Trophoblast cell (in vitro differentiated cells and primary cell): ENCODE measurements around the gene SPATA6L.

ENCODE experiments used
- DNase-seq, 2 donors: peaks; one replicate each; pipeline ENCODE4 v3.0.0-alpha.2; 2016
- H2AFZ ChIP-seq: 2 replicates; pipeline ENCODE4 v1.6.1; 2013; ENCODE audit warnings: low read length, moderate library complexity, mild to moderate bottlenecking; ENCODE audit not compliant: insufficient read depth, poor library complexity
- H2AK5ac ChIP-seq: 2 replicates; pipeline ENCODE4 v1.6.1; 2013; ENCODE audit warnings: mild to moderate bottlenecking, low read length
- H2BK120ac ChIP-seq: 2 replicates; pipeline ENCODE4 v1.6.1; 2013; ENCODE audit warnings: low read length, mild to moderate bottlenecking, moderate library complexity; ENCODE audit not compliant: insufficient read depth, poor library complexity
- H2BK12ac ChIP-seq: 2 replicates; pipeline ENCODE4 v1.6.1; 2013; ENCODE audit warnings: mild to moderate bottlenecking, low read length, moderate library complexity
- H2BK5ac ChIP-seq: 2 replicates; pipeline ENCODE4 v1.6.1; 2013; ENCODE audit warnings: low read length, low read depth, moderate library complexity, mild to moderate bottlenecking; ENCODE audit not compliant: poor library complexity
- H3K14ac ChIP-seq: 2 replicates; pipeline ENCODE4 v1.6.1; 2013; ENCODE audit warnings: mild to moderate bottlenecking, low read length
- H3K18ac ChIP-seq: 2 replicates; pipeline ENCODE4 v1.6.1; 2013; ENCODE audit warnings: mild to moderate bottlenecking, low read length
- H3K23ac ChIP-seq: 2 replicates; pipeline ENCODE4 v1.6.1; 2013; ENCODE audit warnings: low read length
- H3K27ac ChIP-seq: 2 replicates; pipeline ENCODE4 v1.5.1; 2013; ENCODE audit warnings: low read depth, mild to moderate bottlenecking, inconsistent platforms, low read length, moderate library complexity
- H3K27me3 ChIP-seq: 2 replicates; pipeline ENCODE4 v1.6.1; 2013; ENCODE audit warnings: inconsistent platforms, mild to moderate bottlenecking, low read length, moderate library complexity; ENCODE audit not compliant: insufficient read depth
- H3K36me3 ChIP-seq, 2 experiments: 1 replicate in 1 of 2; 2 replicates in 1 of 2; pipeline ENCODE4 v1.6.1; 2013; ENCODE audit warnings: low read length in 2 of 2, mild to moderate bottlenecking in 2 of 2, moderate library complexity in 1 of 2; ENCODE audit not compliant: insufficient read depth in 2 of 2, control insufficient read depth in 1 of 2
- H3K4ac ChIP-seq: 2 replicates; pipeline ENCODE4 v1.6.1; 2013; ENCODE audit warnings: low read depth, mild to moderate bottlenecking, low read length, moderate library complexity
- H3K4me1 ChIP-seq, 2 experiments: 1 replicate in 1 of 2; 2 replicates in 1 of 2; pipeline ENCODE4 v1.6.1; 2013; ENCODE audit warnings: low read length in 2 of 2, mild to moderate bottlenecking in 2 of 2, moderate library complexity in 1 of 2; ENCODE audit not compliant: insufficient read depth in 2 of 2, control insufficient read depth in 1 of 2
- H3K4me2 ChIP-seq: 2 replicates; pipeline ENCODE4 v1.6.1; 2013; ENCODE audit warnings: inconsistent platforms, mild to moderate bottlenecking, low read length, moderate library complexity
- H3K4me3 ChIP-seq: 2 replicates; pipeline ENCODE4 v1.5.1; 2013; ENCODE audit warnings: mild to moderate bottlenecking, low read depth, low read length, inconsistent platforms
- H3K79me1 ChIP-seq: one replicate; pipeline ENCODE4 v1.6.1; 2013; ENCODE audit warnings: low read length
- H3K79me2 ChIP-seq: 2 replicates; pipeline ENCODE4 v1.6.1; 2013; ENCODE audit warnings: low read length, mild to moderate bottlenecking; ENCODE audit not compliant: control insufficient read depth, insufficient read depth, poor library complexity
- H3K9ac ChIP-seq: 2 replicates; pipeline ENCODE4 v1.6.1; 2013; ENCODE audit warnings: mild to moderate bottlenecking, low read length
- H3K9me3 ChIP-seq: 2 replicates; pipeline ENCODE4 v1.6.1; 2013; ENCODE audit warnings: low read depth, mild to moderate bottlenecking, control low read depth, inconsistent platforms, low read length; ENCODE audit not compliant: insufficient read depth
- H4K12ac ChIP-seq: 2 replicates; pipeline ENCODE4 v1.6.1; 2013; ENCODE audit warnings: low read depth, mild to moderate bottlenecking, low read length, moderate library complexity
- H4K8ac ChIP-seq: 2 replicates; pipeline ENCODE4 v1.6.1; 2013; ENCODE audit warnings: low read depth, mild to moderate bottlenecking, low read length, moderate library complexity
- H4K91ac ChIP-seq: one replicate; pipeline ENCODE4 v1.6.1; 2013; ENCODE audit warnings: low read depth, mild to moderate bottlenecking, low read length, moderate library complexity
- WGBS: extraction: QIAGEN DNeasy Blood & Tissue Kit; methylation state at CpG from one replicate; pipeline ENCODE4 v1.1.7; 2013; ENCODE audit warnings: missing lambda C conversion rate; ENCODE audit not compliant: insufficient read length, insufficient coverage; ENCODE audit errors: extremely low coverage; 5-methylcytosine and 5-hydroxymethylcytosine counted together

SPATA6L gene

GRCh38 chr9:4665357-4665756 lies 923 bp downstream of the SPATA6L start:
- no peaks in the 10 kb centered on the region for H3K9me3 ChIP-seq
- WGBS = no CpG with 5 or more reads among the region's 2 CpGs

GRCh38 chr9:4663956-4664355 lies 2.3 kb downstream of the SPATA6L start:
- H2AFZ ChIP-seq = no peak overlapping the region
- H3K27ac ChIP-seq = no peak overlapping the region
- peaks cover 5% of the 10 kb centered on the region for H3K79me1 ChIP-seq
- no peak overlapping the region for H3K9ac ChIP-seq
- no peak overlapping the region for H3K4ac ChIP-seq
- no peak overlapping the region for H3K4me3 ChIP-seq
- H3K18ac ChIP-seq = no peak overlapping the region
- no CpG with 5 or more reads among the region's 3 CpGs for WGBS
- H2BK5ac ChIP-seq = no peak overlapping the region
- H4K12ac ChIP-seq = no peak overlapping the region
- H3K79me2 ChIP-seq = peaks cover 6% of the 10 kb centered on the region
- no peak overlapping the region for H2BK120ac ChIP-seq
- no peak overlapping the region for H2BK12ac ChIP-seq
- H3K9me3 ChIP-seq = no peaks in the 10 kb centered on the region
- peaks cover 7 to 8% of the 10 kb centered on the region in 2 experiments for H3K4me1 ChIP-seq
- H3K36me3 ChIP-seq = no peaks in the 10 kb centered on the region
- H3K4me2 ChIP-seq = no peak overlapping the region
- H4K91ac ChIP-seq = no peak overlapping the region
- H3K23ac ChIP-seq = no peak overlapping the region
- no peaks in the 10 kb centered on the region for H3K27me3 ChIP-seq
- no peak overlapping the region for H2AK5ac ChIP-seq
- no peak overlapping the region for H3K14ac ChIP-seq
- no peak overlapping the region for H4K8ac ChIP-seq
- peak in 1 of 2 donors; percentile 11 for DNase-seq

More at GRCh38 chr9:4665357-4665756, 923 bp downstream of the SPATA6L start:
- Histone ChIP-seq H2AFZ (no peak overlapping the region), H3K79me2 (peaks cover 6% of the 10 kb centered on the region), H2BK12ac (no peak overlapping the region), H3K4me1 (peaks cover 7 to 8% of the 10 kb centered on the region in 2 experiments), H4K8ac (no peak overlapping the region), H3K27me3 (no peaks in the 10 kb centered on the region), H3K4me2 (no peak overlapping the region), H3K4me3 (no peak overlapping the region), H4K91ac (no peak overlapping the region), H2BK120ac (no peak overlapping the region), H3K14ac (no peak overlapping the region), H3K18ac (no peak overlapping the region), H3K79me1 (peaks cover 5% of the 10 kb centered on the region), H4K12ac (no peak overlapping the region), H3K9ac (no peak overlapping the region), H3K23ac (no peak overlapping the region), H3K36me3 (no peaks in the 10 kb centered on the region), H3K27ac (no peak overlapping the region), H3K4ac (no peak overlapping the region), H2BK5ac (no peak overlapping the region), H2AK5ac (no peak overlapping the region)
- peak in 1 of 2 donors; percentile 8 for DNase-seq

- H2BK5ac ChIP-seq = no peak overlapping the region
- H4K12ac ChIP-seq = no peak overlapping the region
- peak overlapping the region; percentile 96 for H3K4me3 ChIP-seq
These were observed 3.1 kb downstream of the SPATA6L start for GRCh38 chr9:4662989-4663792.

GRCh38 chr9:4662108-4662988 lies 3.9 kb downstream of the SPATA6L start, which contains the start of gene PLPP6:
Gene PLPP6 (plus strand): TSS chr9:4662294. CDS start chr9:4662376, 82 bp downstream.
- peak within 1 kb of the TSS; percentile 73 for H3K18ac ChIP-seq

More at GRCh38 chr9:4662989-4663792, 3.1 kb downstream of the SPATA6L start:
- Histone ChIP-seq H2BK120ac (no peak overlapping the region), H3K4me2 (peak overlapping the region; percentile 81), H3K14ac (no peak overlapping the region), H3K18ac (no peak overlapping the region), H2AFZ (peak overlapping the region; percentile 84), H4K8ac (peak overlapping the region; percentile 39), H3K27me3 (no peaks in the 10 kb centered on the region), H2BK12ac (no peak overlapping the region), H2AK5ac (no peak overlapping the region), H3K4ac (no peak overlapping the region), H4K91ac (peak overlapping the region; percentile 28), H3K9ac (no peak overlapping the region), H3K4me1 (peaks cover 7 to 8% of the 10 kb centered on the region in 2 experiments), H3K9me3 (no peaks in the 10 kb centered on the region), H3K79me1 (peaks cover 5% of the 10 kb centered on the region), H3K23ac (no peak overlapping the region), H3K79me2 (peaks cover 6% of the 10 kb centered on the region), H3K36me3 (no peaks in the 10 kb centered on the region), H3K27ac (no peak overlapping the region)
- WGBS = no CpG with 5 or more reads among the region's 13 CpGs
- peak; percentile 54 to 97 for DNase-seq

More at GRCh38 chr9:4662108-4662988, 3.9 kb downstream of the SPATA6L start, which contains the start of gene PLPP6:
- Histone ChIP-seq H4K12ac (peak within 1 kb of the TSS; percentile 91), H3K4me2 (peak within 1 kb of the TSS; percentile 81), H2BK120ac (peak within 1 kb of the TSS; percentile 86), H3K4me3 (peak within 1 kb of the TSS; percentile 96), H3K23ac (no peak within 1 kb of the TSS), H3K4me1 (peaks cover 7 to 8% of the 10 kb centered on the region in 2 experiments), H2BK12ac (no peak within 1 kb of the TSS), H3K79me2 (peaks cover 6% of the 10 kb centered on the region), H3K36me3 (no peaks in the 10 kb centered on the region), H4K91ac (peak within 1 kb of the TSS; percentile 83), H2AK5ac (no peak within 1 kb of the TSS), H3K4ac (peak within 1 kb of the TSS; percentile 75), H3K79me1 (peaks cover 5% of the 10 kb centered on the region), H3K14ac (peak within 1 kb of the TSS; percentile 81), H4K8ac (peak within 1 kb of the TSS; percentile 96), H3K27ac (peak within 1 kb of the TSS; percentile 45), H2BK5ac (peak within 1 kb of the TSS; percentile 46), H2AFZ (peak within 1 kb of the TSS; percentile 84), H3K9ac (peak within 1 kb of the TSS; percentile 85), H3K9me3 (no peaks in the 10 kb centered on the region), H3K27me3 (no peaks in the 10 kb centered on the region)
- DNase-seq = peak; percentile 92 to 94
- WGBS = no CpG with 5 or more reads among the region's 70 CpGs
